H1 (cell line): Measurements from ENCODE around the gene CHSY1. TPM values are rescaled to one million over a fixed set of nuclear protein-coding genes. Genes with fewer than 3 reads are reported as not detected.

Source experiments
- CTCF ChIA-PET: fragments of 300-600 bp; sonication (Branson Sonifier 250); formaldehyde crosslinking; loops from one replicate; lab custom pipeline; 2021; ENCODE audit not compliant: partially characterized antibody; lab: Charles Lee
- POLR2A ChIA-PET: fragments of 300-600 bp; sonication (Branson Sonifier 250); formaldehyde crosslinking; loops from one replicate; lab custom pipeline; 2021; ENCODE audit warnings: inconsistent platforms; ENCODE audit not compliant: partially characterized antibody; lab: Charles Lee
- DNase-seq, 2 experiments: peaks; one replicate each; pipeline versions ENCODE4 v3.0.0 to v3.0.0-alpha.2; 2010 to 2022; ENCODE audit warnings: low spot score in 2 of 2, low read depth in 1 of 2, mixed read lengths in 1 of 2
- FAIRE-seq: peaks from 2 replicates; lab custom pipeline; 2011; peaks lifted over from hg19 to GRCh38; lab: Jason Lieb, UNC
- H2AFZ ChIP-seq: 2 replicates; pipeline ENCODE4 v1.8.1; 2012; ENCODE audit warnings: low read length, inconsistent platforms
- H2AK5ac ChIP-seq: 2 replicates; pipeline ENCODE4 v1.6.1; 2013; ENCODE audit warnings: low read depth, low read length
- H2BK120ac ChIP-seq: replicated peaks from 2 replicates; pipeline ENCODE3; 2013; ENCODE audit warnings: low read depth, low read length, inconsistent platforms
- H2BK12ac ChIP-seq: 2 replicates; pipeline ENCODE4 v1.6.1; 2013; ENCODE audit warnings: low read depth, low read length
- H2BK15ac ChIP-seq: 2 replicates; pipeline ENCODE4 v1.6.1; 2013; ENCODE audit warnings: low read length
- H2BK20ac ChIP-seq: 2 replicates; pipeline ENCODE4 v1.6.1; 2013; ENCODE audit warnings: low read length
- H2BK5ac ChIP-seq: 2 replicates; pipeline ENCODE4 v1.6.1; 2013; ENCODE audit warnings: low read depth, low read length
- H3K14ac ChIP-seq: 2 replicates; pipeline ENCODE4 v1.6.1; 2013; ENCODE audit warnings: inconsistent platforms; ENCODE audit not compliant: insufficient read length
- H3K18ac ChIP-seq: 2 replicates; pipeline ENCODE4 v1.6.1; 2013; ENCODE audit warnings: low read length; ENCODE audit errors: extremely low read depth
- H3K23ac ChIP-seq: 2 replicates; pipeline ENCODE4 v1.6.1; 2013; ENCODE audit warnings: inconsistent platforms; ENCODE audit not compliant: insufficient read length
- H3K23me2 ChIP-seq: 2 replicates; pipeline ENCODE4 v1.6.1; 2013; ENCODE audit warnings: low read depth, low read length
- H3K27ac ChIP-seq: 2 replicates; pipeline ENCODE4 v1.6.1; 2011; ENCODE audit warnings: low read depth, low read length, inconsistent platforms
- H3K27me3 ChIP-seq, 4 experiments: replicated peaks in 1 of 4; 1 replicate in 1 of 4; 2 replicates in 3 of 4; pipeline versions ENCODE4 v1.6.1 to v1.8.1; 2011 to 2013; ENCODE audit warnings: low read length in 3 of 4, mild to moderate bottlenecking in 3 of 4, inconsistent platforms in 2 of 4, mixed read lengths in 2 of 4, moderate library complexity in 1 of 4; ENCODE audit not compliant: control insufficient read depth in 3 of 4, insufficient read depth in 3 of 4; ENCODE audit errors: extremely low read depth in 1 of 4
- H3K36me3 ChIP-seq, 4 experiments: 2 replicates each; pipeline versions ENCODE4 v1.6.1 to v1.8.1; 2011 to 2013; ENCODE audit warnings: mild to moderate bottlenecking in 4 of 4, low read length in 3 of 4, moderate library complexity in 2 of 4, control low read depth in 1 of 4, inconsistent platforms in 1 of 4; ENCODE audit not compliant: insufficient read depth in 4 of 4, control insufficient read depth in 2 of 4
- H3K4ac ChIP-seq: replicated peaks from 2 replicates; pipeline ENCODE3; 2013; ENCODE audit warnings: low read length, low read depth, mixed read lengths, inconsistent platforms; ENCODE audit not compliant: insufficient read length
- H3K4me1 ChIP-seq, 4 experiments: replicated peaks in 1 of 4; 1 replicate in 1 of 4; 2 replicates in 3 of 4; pipeline versions ENCODE4 v1.6.1 to v1.8.1; 2011 to 2013; ENCODE audit warnings: low read length in 3 of 4, inconsistent platforms in 2 of 4, mixed read lengths in 1 of 4; ENCODE audit not compliant: insufficient read depth in 4 of 4, control insufficient read depth in 3 of 4
- H3K4me2 ChIP-seq, 2 experiments: 2 replicates each; pipeline versions ENCODE4 v1.6.1 to v1.8.1; 2011 to 2013; ENCODE audit warnings: low read depth in 2 of 2, low read length in 2 of 2, control low read depth in 1 of 2, inconsistent platforms in 1 of 2, mild to moderate bottlenecking in 1 of 2; ENCODE audit not compliant: insufficient read depth in 1 of 2
- H3K4me3 ChIP-seq, 4 experiments: fragments of 200-600, 300-600 bp in 1 of 4; sonication (generic), shearing (Covaris generic), sonication (Bioruptor Twin) in 1 of 4; 2 replicates each; pipeline versions ENCODE4 v1.5.1 to v1.8.1; 2011 to 2016; ENCODE audit warnings: low read length in 4 of 4, low read depth in 3 of 4, control low read depth in 2 of 4, inconsistent platforms in 2 of 4, mild to moderate bottlenecking in 2 of 4, mixed read lengths in 1 of 4, moderate library complexity in 1 of 4; ENCODE audit not compliant: insufficient read depth in 2 of 4; ENCODE audit errors: extremely low read depth in 1 of 4
- H3K56ac ChIP-seq: replicated peaks from 2 replicates; pipeline ENCODE3; 2013; ENCODE audit warnings: low read depth, mild to moderate bottlenecking, mixed read lengths, low read length, inconsistent platforms; ENCODE audit not compliant: insufficient read length
- H3K79me1 ChIP-seq: 2 replicates; pipeline ENCODE4 v1.6.1; 2013; ENCODE audit warnings: low read depth, low read length, control low read depth
- H3K79me2 ChIP-seq, 2 experiments: 2 replicates each; pipeline versions ENCODE4 v1.6.1 to v1.8.1; 2012 to 2013; ENCODE audit warnings: low read length in 2 of 2, mild to moderate bottlenecking in 2 of 2, inconsistent platforms in 1 of 2; ENCODE audit not compliant: insufficient read depth in 2 of 2, control insufficient read depth in 1 of 2
- H3K9ac ChIP-seq, 4 experiments: replicated peaks in 1 of 4; 1 replicate in 1 of 4; 2 replicates in 3 of 4; pipeline versions ENCODE4 v1.6.1 to v1.8.1; 2011 to 2013; ENCODE audit warnings: low read depth in 3 of 4, low read length in 3 of 4, control low read depth in 2 of 4, mild to moderate bottlenecking in 2 of 4, moderate library complexity in 2 of 4, inconsistent platforms in 1 of 4; ENCODE audit errors: extremely low read depth in 1 of 4
- H3K9me3 ChIP-seq, 2 experiments: 2 replicates each; pipeline versions ENCODE4 v1.6.1 to v1.8.1; 2012 to 2013; ENCODE audit warnings: mild to moderate bottlenecking in 2 of 2, moderate library complexity in 2 of 2, control low read depth in 1 of 2, inconsistent platforms in 1 of 2, low read depth in 1 of 2, low read length in 1 of 2, mixed read lengths in 1 of 2; ENCODE audit not compliant: insufficient read depth in 2 of 2
- H4K20me1 ChIP-seq, 2 experiments: replicated peaks in 1 of 2; 2 replicates each; pipeline versions ENCODE3 to v1.8.1; 2011 to 2013; ENCODE audit warnings: inconsistent platforms in 2 of 2, low read length in 2 of 2, mild to moderate bottlenecking in 1 of 2; ENCODE audit not compliant: insufficient read depth in 2 of 2, control insufficient read depth in 1 of 2
- H4K5ac ChIP-seq: 2 replicates; pipeline ENCODE4 v1.6.1; 2013; ENCODE audit warnings: low read length, low read depth, mixed read lengths, inconsistent platforms; ENCODE audit not compliant: insufficient read length
- H4K8ac ChIP-seq: 2 replicates; pipeline ENCODE4 v1.8.0; 2013; ENCODE audit warnings: mild to moderate bottlenecking, moderate library complexity, low read length, inconsistent platforms; ENCODE audit not compliant: insufficient read depth; ENCODE audit errors: extremely low read depth
- H4K91ac ChIP-seq: replicated peaks from 2 replicates; pipeline ENCODE3; 2013; ENCODE audit warnings: low read length, mixed read lengths, inconsistent platforms; ENCODE audit not compliant: insufficient read length
- CREB1 ChIP-seq: IDR thresholded peaks from 2 replicates; pipeline ENCODE4 v1.6.1; 2012; ENCODE audit warnings: inconsistent platforms
- E2F6 ChIP-seq: IDR thresholded peaks from 2 replicates; pipeline ENCODE4 v1.6.1; 2012; ENCODE audit warnings: inconsistent platforms
- TAF7 ChIP-seq: optimal IDR thresholded peaks from 2 replicates; pipeline ENCODE3; 2011; ENCODE audit warnings: low read depth, mild to moderate bottlenecking, inconsistent platforms, low read length, moderate library complexity, borderline replicate concordance
- WGBS, 2 experiments: shearing (Covaris generic) in 1 of 2; methylation state at CpG; one replicate each; pipeline versions ENCODE4 v1.1.6 to v1.1.7; 2013 to 2015; ENCODE audit warnings: low lambda C conversion rate in 2 of 2, mixed read lengths in 2 of 2, inconsistent platforms in 1 of 2, low coverage in 1 of 2, missing lambda C conversion rate in 1 of 2; ENCODE audit not compliant: insufficient replicate concordance in 2 of 2, insufficient coverage in 1 of 2, insufficient read length in 1 of 2; ENCODE audit errors: extremely low coverage in 1 of 2, missing lambda C conversion rate in 1 of 2; 5-methylcytosine and 5-hydroxymethylcytosine counted together
- polyA plus RNA-seq, 7 experiments: library from polyadenylated mRNA; depleted of rRNA in 3 of 7; stranded (reverse) in 5 of 7; unstranded in 2 of 7; fragments of >200 nt in 5 of 7; fragments of 200-250 nt in 2 of 7; gene quantifications; 1 replicate in 5 of 7; 2 replicates in 1 of 7; 4 replicates in 1 of 7; pipeline versions ENCODE4 v1.2.1 to v1.2.3, GENCODE V29; 2011 to 2013; ENCODE audit warnings: missing spikeins in 2 of 7, mixed read lengths in 2 of 7
- total RNA-seq: library from RNA; stranded (reverse); fragmentation: NEBNext Ultra II Directional; extraction: Animal tissue kit (Norgen Biotek cat#: 25700); gene quantifications from 2 replicates; pipeline ENCODE4 v1.2.1, GENCODE V29; 2021

Gene CHSY1
- total and polyA plus RNA-seq, 2 of the 8 experiments (the other 6 are each of a cell fraction or from before 2014, with no cell fraction given): 24.9 to 60.7 TPM

- H3K79me1 ChIP-seq: no peaks in the 10 kb centered on the region
- no peaks in the 10 kb centered on the region for H3K79me2 ChIP-seq
- DNase-seq: no peak
- no peak overlapping the region for H3K14ac ChIP-seq
- peak overlapping the region; percentile 23 for H3K4ac ChIP-seq
- H3K9me3 ChIP-seq: no peaks in the 10 kb centered on the region
- no peak overlapping the region for H2BK5ac ChIP-seq
- H4K5ac ChIP-seq: no peak overlapping the region
- H4K8ac ChIP-seq: no peak overlapping the region
- peak overlapping the region; percentile 72; the same call in 1 of the 2 replicates for H2BK12ac ChIP-seq
- ChIA-PET CTCF (interaction anchor here (0.6 to 12.8 kb wide), 10 partner anchors 12 to 131 kb away, joined by 3 to 128 read pairs (median 4); no protein-coding TSS in a partner anchor), POLR2A (interaction anchor here (0.7 to 1.2 kb wide), 3 partner anchors 10 to 129 kb away, joined by 3 to 4 read pairs (median 3); no protein-coding TSS in a partner anchor)
- H3K36me3 ChIP-seq: no peaks in the 10 kb centered on the region
- no peak overlapping the region for H2AK5ac ChIP-seq
- peaks cover 0 to 5% (median 0%) of the 10 kb centered on the region in 4 experiments; a peak in 1 of 7 replicates for H3K4me1 ChIP-seq
- H3K56ac ChIP-seq: no peak overlapping the region
- no peak for FAIRE-seq
- no peak overlapping the region for H3K4me3 ChIP-seq
- H3K27me3 ChIP-seq: no peaks in the 10 kb centered on the region; a peak in 1 of 7 replicates
- peaks cover 10% of the 10 kb centered on the region for H3K23me2 ChIP-seq
- 94% methylated on average over 15 of the region's 15 CpGs; no CpG with 5 or more reads in 1 of the 2 experiments for WGBS, 2 experiments
- H3K18ac ChIP-seq: no peak overlapping the region
- no peak overlapping the region for H2AFZ ChIP-seq
- no peak overlapping the region for H3K23ac ChIP-seq
- peaks cover 0 to 2% of the 10 kb centered on the region in 2 experiments for H4K20me1 ChIP-seq
- no peak overlapping the region for H4K91ac ChIP-seq
- no peak overlapping the region for H2BK120ac ChIP-seq
- H2BK20ac ChIP-seq: 0 out of 2 replicates have a peak overlapping the region, but pooled peaks have one; percentile 48
- H3K4me2 ChIP-seq: no peak overlapping the region
- H2BK15ac ChIP-seq: peak overlapping the region; percentile 65; the same call in 1 of the 2 replicates
- no peak overlapping the region for H3K27ac ChIP-seq
- H3K9ac ChIP-seq: no peak overlapping the region
- TF ChIP-seq E2F6 (no peak), CREB1 (no peak), TAF7 (no peak)
Measured at GRCh38 chr15:101139986-101140696, 111.7 kb downstream of the CHSY1 start.
